ENCODE results near the gene SEC23IP.
"Not testable (repeated sequence)": the region's sequence is repeated elsewhere in the genome, so short reads cannot be mapped to it uniquely, and the experiment has no call there.

The SEC23IP gene

GRCh38 chr10:119892188-119893065, at the start of gene SEC23IP:
Gene SEC23IP (plus strand): TSS chr10:119892730. CDS start chr10:119892783, 53 bp downstream.
- DNase-seq, result peak; percentile 98

GRCh38 chr10:119845656-119846055, 46.9 kb upstream of the SEC23IP start:
- no peak for DNase-seq

- DNase-seq, result peak; percentile 78
Observed at GRCh38 chr10:119849031-119849789, 43.3 kb upstream of the SEC23IP start.

GRCh38 chr10:119849944-119850343, 42.6 kb upstream of the SEC23IP start:
- DNase-seq, result no peak

GRCh38 chr10:119852277-119852676, 40.3 kb upstream of the SEC23IP start:
- no peak for DNase-seq

- no peak for DNase-seq
Observed at GRCh38 chr10:119852822-119853221, 39.7 kb upstream of the SEC23IP start.

- no peak for DNase-seq
Observed at GRCh38 chr10:119853574-119853973, 39.0 kb upstream of the SEC23IP start.

- no peak for DNase-seq
Observed at GRCh38 chr10:119858063-119858462, 34.5 kb upstream of the SEC23IP start.

- peak; percentile 39 for DNase-seq
Observed at GRCh38 chr10:119859420-119860258, 32.9 kb upstream of the SEC23IP start.

- DNase-seq, result no peak
Observed at GRCh38 chr10:119860866-119861607, 31.5 kb upstream of the SEC23IP start.

- DNase-seq, result no peak
Observed at GRCh38 chr10:119862524-119862923, 30.0 kb upstream of the SEC23IP start.

- DNase-seq, result no peak
Observed at GRCh38 chr10:119863951-119864565, 28.5 kb upstream of the SEC23IP start.

- no peak for DNase-seq
Observed at GRCh38 chr10:119865699-119866240, 26.8 kb upstream of the SEC23IP start.

- no peak for DNase-seq
Observed at GRCh38 chr10:119867317-119867716, 25.2 kb upstream of the SEC23IP start.

- DNase-seq, result not testable (repeated sequence)
Observed at GRCh38 chr10:119869398-119869797, 23.1 kb upstream of the SEC23IP start.

- DNase-seq, result peak; percentile 35
Observed at GRCh38 chr10:119871881-119872609, 20.5 kb upstream of the SEC23IP start.

- peak; percentile 9 for DNase-seq
Observed at GRCh38 chr10:119872610-119872859, 20.0 kb upstream of the SEC23IP start, which contains the start of gene MCMBP. Gene MCMBP (minus strand): TSS chr10:119872843. CDS start chr10:119872584, 259 bp downstream.

- DNase-seq, result peak; percentile 90
Observed at GRCh38 chr10:119872860-119873681, 19.5 kb upstream of the SEC23IP start.

GRCh38 chr10:119878524-119878923, 14.0 kb upstream of the SEC23IP start:
- DNase-seq, result no peak

Data from HCEC 1CT (cell line).